ENCODE data around the gene PDHX.

DNA sequence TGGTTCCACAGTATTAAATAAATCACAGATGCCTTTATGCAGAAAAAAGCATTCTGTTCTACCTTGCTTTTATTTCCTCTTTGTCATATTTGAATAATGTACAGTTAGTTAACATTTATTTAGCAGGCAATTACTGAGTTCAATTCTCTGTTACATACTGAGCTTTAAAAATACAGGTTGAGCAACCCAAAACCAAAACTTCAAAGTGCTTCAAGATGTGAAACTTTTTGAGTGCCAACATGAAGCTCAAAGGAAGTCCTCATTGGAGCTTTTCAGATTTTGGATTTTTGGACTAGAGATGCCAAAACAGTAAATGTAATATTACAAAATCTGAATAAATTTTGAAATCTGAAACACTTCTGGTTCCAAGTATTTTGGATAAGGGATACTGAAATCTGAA, 54.1 kb downstream of the PDHX start:
- TF ChIP-seq, protein P1, sequence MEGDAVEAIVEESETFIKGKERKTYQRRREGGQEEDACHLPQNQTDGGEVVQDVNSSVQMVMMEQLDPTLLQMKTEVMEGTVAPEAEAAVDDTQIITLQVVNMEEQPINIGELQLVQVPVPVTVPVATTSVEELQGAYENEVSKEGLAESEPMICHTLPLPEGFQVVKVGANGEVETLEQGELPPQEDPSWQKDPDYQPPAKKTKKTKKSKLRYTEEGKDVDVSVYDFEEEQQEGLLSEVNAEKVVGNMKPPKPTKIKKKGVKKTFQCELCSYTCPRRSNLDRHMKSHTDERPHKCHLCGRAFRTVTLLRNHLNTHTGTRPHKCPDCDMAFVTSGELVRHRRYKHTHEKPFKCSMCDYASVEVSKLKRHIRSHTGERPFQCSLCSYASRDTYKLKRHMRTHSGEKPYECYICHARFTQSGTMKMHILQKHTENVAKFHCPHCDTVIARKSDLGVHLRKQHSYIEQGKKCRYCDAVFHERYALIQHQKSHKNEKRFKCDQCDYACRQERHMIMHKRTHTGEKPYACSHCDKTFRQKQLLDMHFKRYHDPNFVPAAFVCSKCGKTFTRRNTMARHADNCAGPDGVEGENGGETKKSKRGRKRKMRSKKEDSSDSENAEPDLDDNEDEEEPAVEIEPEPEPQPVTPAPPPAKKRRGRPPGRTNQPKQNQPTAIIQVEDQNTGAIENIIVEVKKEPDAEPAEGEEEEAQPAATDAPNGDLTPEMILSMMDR (IDR thresholded peaks at IDR 0.05), result no peak
- TF ChIP-seq, protein P2, sequence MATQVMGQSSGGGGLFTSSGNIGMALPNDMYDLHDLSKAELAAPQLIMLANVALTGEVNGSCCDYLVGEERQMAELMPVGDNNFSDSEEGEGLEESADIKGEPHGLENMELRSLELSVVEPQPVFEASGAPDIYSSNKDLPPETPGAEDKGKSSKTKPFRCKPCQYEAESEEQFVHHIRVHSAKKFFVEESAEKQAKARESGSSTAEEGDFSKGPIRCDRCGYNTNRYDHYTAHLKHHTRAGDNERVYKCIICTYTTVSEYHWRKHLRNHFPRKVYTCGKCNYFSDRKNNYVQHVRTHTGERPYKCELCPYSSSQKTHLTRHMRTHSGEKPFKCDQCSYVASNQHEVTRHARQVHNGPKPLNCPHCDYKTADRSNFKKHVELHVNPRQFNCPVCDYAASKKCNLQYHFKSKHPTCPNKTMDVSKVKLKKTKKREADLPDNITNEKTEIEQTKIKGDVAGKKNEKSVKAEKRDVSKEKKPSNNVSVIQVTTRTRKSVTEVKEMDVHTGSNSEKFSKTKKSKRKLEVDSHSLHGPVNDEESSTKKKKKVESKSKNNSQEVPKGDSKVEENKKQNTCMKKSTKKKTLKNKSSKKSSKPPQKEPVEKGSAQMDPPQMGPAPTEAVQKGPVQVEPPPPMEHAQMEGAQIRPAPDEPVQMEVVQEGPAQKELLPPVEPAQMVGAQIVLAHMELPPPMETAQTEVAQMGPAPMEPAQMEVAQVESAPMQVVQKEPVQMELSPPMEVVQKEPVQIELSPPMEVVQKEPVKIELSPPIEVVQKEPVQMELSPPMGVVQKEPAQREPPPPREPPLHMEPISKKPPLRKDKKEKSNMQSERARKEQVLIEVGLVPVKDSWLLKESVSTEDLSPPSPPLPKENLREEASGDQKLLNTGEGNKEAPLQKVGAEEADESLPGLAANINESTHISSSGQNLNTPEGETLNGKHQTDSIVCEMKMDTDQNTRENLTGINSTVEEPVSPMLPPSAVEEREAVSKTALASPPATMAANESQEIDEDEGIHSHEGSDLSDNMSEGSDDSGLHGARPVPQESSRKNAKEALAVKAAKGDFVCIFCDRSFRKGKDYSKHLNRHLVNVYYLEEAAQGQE (IDR thresholded peaks at IDR 0.05; ENCODE audit: insufficient read depth in 1 of 2, low read depth in 2 of 2, low read length in 1 of 2), result no peak
- TF ChIP-seq POLR2AphosphoS5 (IDR thresholded peaks at IDR 0.05; ENCODE audit: low read depth, low read length) (no peak), SIN3A (IDR thresholded peaks at IDR 0.05; ENCODE audit: borderline replicate concordance, insufficient read depth, low read depth, low read length) (no peak)

All from Panc1 (cell line).